Loucy (cell line): ENCODE data around the gene ISX.
"Not testable (repeated sequence)": the region's sequence is repeated elsewhere in the genome, so short reads cannot be mapped to it uniquely, and the experiment has no call there.

Source experiments
- H2AFZ ChIP-seq: fragments of 200-600 bp; sonication (generic); 2 replicates; pipeline ENCODE4 v1.6.0; 2016; ENCODE audit warnings: antibody characterized with exemption, mild to moderate bottlenecking, low read length, moderate library complexity
- H3F3A ChIP-seq: fragments of 200-600 bp; 2 replicates; pipeline ENCODE4 v1.6.0; 2016; ENCODE audit warnings: antibody characterized with exemption, low read depth, mild to moderate bottlenecking
- H3K27me3 ChIP-seq: fragments of 200-600 bp; sonication (generic); 2 replicates; pipeline ENCODE4 v1.6.1; 2014; ENCODE audit warnings: low read length, mild to moderate bottlenecking; ENCODE audit not compliant: insufficient read depth, poor library complexity, severe bottlenecking
- H3K36me3 ChIP-seq: fragments of 200-600 bp; sonication (generic); 2 replicates; pipeline ENCODE4 v1.6.1; 2016; ENCODE audit warnings: low read length; ENCODE audit not compliant: insufficient read depth
- H3K4me1 ChIP-seq: fragments of 200-600 bp; sonication (generic); 2 replicates; pipeline ENCODE4 v1.5.1; 2014; ENCODE audit warnings: low read length, mild to moderate bottlenecking; ENCODE audit not compliant: insufficient read depth, poor library complexity, severe bottlenecking
- H3K4me2 ChIP-seq: fragments of 200-600 bp; sonication (generic); 2 replicates; pipeline ENCODE4 v1.6.0; 2014; ENCODE audit warnings: antibody characterized with exemption, low read length, low read depth, mild to moderate bottlenecking; ENCODE audit not compliant: poor library complexity, severe bottlenecking
- H3K4me3 ChIP-seq: fragments of 200-600 bp; sonication (generic); 2 replicates; pipeline ENCODE4 v1.5.1; 2014; ENCODE audit warnings: low read length, mild to moderate bottlenecking, mixed read lengths; ENCODE audit not compliant: poor library complexity, severe bottlenecking
- H3K79me2 ChIP-seq: fragments of 200-600 bp; sonication (generic); 2 replicates; pipeline ENCODE4 v1.6.1; 2014; ENCODE audit warnings: low read length; ENCODE audit not compliant: insufficient read depth
- H3K9ac ChIP-seq: fragments of 200-600 bp; sonication (generic); 2 replicates; pipeline ENCODE4 v1.6.0; 2014; ENCODE audit warnings: mild to moderate bottlenecking, low read depth, low read length, moderate library complexity; ENCODE audit not compliant: poor library complexity, severe bottlenecking
- H3K9me2 ChIP-seq: fragments of 200-600 bp; sonication (generic); replicated peaks from 2 replicates; pipeline ENCODE4 v1.6.1; 2016; ENCODE audit warnings: low read depth, low read length, mixed read lengths
- H3K9me3 ChIP-seq: fragments of 200-600 bp; sonication (generic); 2 replicates; pipeline ENCODE4 v1.6.1; 2014; ENCODE audit warnings: mild to moderate bottlenecking, antibody characterized with exemption, low read length, low read depth; ENCODE audit not compliant: insufficient read depth
- H4K20me1 ChIP-seq: fragments of 200-600 bp; sonication (generic); 2 replicates; pipeline ENCODE4 v1.6.0; 2014; ENCODE audit warnings: antibody characterized with exemption, low read length, mild to moderate bottlenecking; ENCODE audit not compliant: insufficient read depth, poor library complexity, severe bottlenecking
- EZH2phosphoT487 ChIP-seq: fragments of 200-600 bp; IDR thresholded peaks from 2 replicates; pipeline ENCODE4 v1.6.1; 2018; ENCODE audit warnings: antibody characterized with exemption, mild to moderate bottlenecking, moderate library complexity, borderline replicate concordance
- TF ChIP-seq, protein P1 (sequence below): fragments of 200-600 bp; sonication (generic); conservative IDR thresholded peaks from 2 replicates; pipeline ENCODE4 v1.5.1; 2014; ENCODE audit warnings: mild to moderate bottlenecking, antibody characterized with exemption, low read length

The ISX gene

DNA sequence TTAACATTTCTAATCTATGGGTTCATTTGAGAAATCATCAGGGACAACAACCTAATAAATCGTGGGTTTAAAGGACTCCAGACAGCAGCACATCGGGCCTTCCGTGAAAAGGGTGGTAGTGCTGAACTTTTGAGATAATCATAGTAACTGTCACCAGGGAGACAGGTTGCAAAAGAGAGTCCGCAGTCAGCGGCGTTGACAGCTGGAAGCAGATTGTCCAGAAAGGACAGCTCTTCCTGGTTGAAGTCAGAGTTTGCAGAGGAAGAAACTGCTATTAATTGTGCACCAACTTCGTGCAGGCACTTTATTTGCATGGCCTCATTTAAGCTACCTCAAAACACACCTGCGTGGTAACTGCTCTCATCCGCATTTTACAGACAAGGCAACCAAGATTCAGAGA, 20.5 kb upstream of the ISX start:
- H4K20me1 ChIP-seq: no peaks in the 10 kb centered on the region
- no peaks in the 10 kb centered on the region for H3K79me2 ChIP-seq
- H3K36me3 ChIP-seq: no peaks in the 10 kb centered on the region
- no peaks in the 10 kb centered on the region; the same call in 1 of the 2 replicates for H3K9me3 ChIP-seq
- H3K27me3 ChIP-seq: no peaks in the 10 kb centered on the region
- H3K9me2 ChIP-seq: no peaks in the 10 kb centered on the region
- H3K4me1 ChIP-seq: no peaks in the 10 kb centered on the region
- H3K4me2 ChIP-seq: no peak overlapping the region
- H3F3A ChIP-seq: no peaks in the 10 kb centered on the region
- no peak overlapping the region for H3K4me3 ChIP-seq
- no peak for TF ChIP-seq EZH2phosphoT487
- TF ChIP-seq, protein P1, sequence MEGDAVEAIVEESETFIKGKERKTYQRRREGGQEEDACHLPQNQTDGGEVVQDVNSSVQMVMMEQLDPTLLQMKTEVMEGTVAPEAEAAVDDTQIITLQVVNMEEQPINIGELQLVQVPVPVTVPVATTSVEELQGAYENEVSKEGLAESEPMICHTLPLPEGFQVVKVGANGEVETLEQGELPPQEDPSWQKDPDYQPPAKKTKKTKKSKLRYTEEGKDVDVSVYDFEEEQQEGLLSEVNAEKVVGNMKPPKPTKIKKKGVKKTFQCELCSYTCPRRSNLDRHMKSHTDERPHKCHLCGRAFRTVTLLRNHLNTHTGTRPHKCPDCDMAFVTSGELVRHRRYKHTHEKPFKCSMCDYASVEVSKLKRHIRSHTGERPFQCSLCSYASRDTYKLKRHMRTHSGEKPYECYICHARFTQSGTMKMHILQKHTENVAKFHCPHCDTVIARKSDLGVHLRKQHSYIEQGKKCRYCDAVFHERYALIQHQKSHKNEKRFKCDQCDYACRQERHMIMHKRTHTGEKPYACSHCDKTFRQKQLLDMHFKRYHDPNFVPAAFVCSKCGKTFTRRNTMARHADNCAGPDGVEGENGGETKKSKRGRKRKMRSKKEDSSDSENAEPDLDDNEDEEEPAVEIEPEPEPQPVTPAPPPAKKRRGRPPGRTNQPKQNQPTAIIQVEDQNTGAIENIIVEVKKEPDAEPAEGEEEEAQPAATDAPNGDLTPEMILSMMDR: no peak
- no peak overlapping the region for H2AFZ ChIP-seq
- no peak overlapping the region for H3K9ac ChIP-seq

DNA sequence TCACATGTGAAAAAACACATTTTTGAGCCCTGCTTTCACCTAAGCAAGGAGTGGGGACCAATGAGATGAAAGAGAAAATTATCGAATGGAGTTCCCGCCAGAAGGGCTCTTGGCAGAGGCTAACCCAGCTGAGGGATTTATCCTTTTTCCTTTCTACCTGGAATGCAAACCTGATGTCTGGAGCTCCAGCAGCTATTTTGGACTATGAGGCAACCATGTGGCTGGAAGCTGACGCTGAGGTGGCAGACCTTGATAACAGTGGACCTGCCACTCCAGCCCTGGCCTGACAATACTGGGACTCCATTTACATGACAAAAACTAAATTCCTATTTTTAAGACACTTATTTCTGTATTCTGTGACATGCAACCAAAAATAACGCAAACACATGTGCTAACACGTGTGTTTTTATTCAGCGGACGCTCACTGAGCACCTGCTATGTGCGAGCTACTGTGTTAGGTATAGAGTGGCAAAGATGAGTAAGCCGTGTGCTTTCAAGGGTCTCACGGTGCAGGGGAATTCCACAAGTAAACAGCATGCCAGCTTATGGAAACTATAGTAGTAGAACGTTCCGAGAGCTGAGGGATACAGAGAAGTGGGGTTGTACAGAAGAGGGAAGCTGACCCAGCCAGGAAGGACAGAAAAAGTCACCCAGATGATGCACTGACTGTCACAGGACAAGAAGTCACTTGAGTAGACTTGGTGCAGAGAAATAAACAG, 19.1 kb upstream of the ISX start:
- no peaks in the 10 kb centered on the region for H3K9me2 ChIP-seq
- H2AFZ ChIP-seq: no peak overlapping the region
- H3F3A ChIP-seq: no peaks in the 10 kb centered on the region
- H3K4me1 ChIP-seq: no peaks in the 10 kb centered on the region
- TF ChIP-seq, protein P1: no peak
- no peak for TF ChIP-seq EZH2phosphoT487
- H3K79me2 ChIP-seq: no peaks in the 10 kb centered on the region
- no peak overlapping the region for H3K4me3 ChIP-seq
- no peaks in the 10 kb centered on the region for H4K20me1 ChIP-seq
- H3K9ac ChIP-seq: no peak overlapping the region
- no peak overlapping the region for H3K4me2 ChIP-seq
- no peaks in the 10 kb centered on the region for H3K36me3 ChIP-seq
- no peaks in the 10 kb centered on the region for H3K27me3 ChIP-seq
- no peaks in the 10 kb centered on the region; the same call in 1 of the 2 replicates for H3K9me3 ChIP-seq

DNA sequence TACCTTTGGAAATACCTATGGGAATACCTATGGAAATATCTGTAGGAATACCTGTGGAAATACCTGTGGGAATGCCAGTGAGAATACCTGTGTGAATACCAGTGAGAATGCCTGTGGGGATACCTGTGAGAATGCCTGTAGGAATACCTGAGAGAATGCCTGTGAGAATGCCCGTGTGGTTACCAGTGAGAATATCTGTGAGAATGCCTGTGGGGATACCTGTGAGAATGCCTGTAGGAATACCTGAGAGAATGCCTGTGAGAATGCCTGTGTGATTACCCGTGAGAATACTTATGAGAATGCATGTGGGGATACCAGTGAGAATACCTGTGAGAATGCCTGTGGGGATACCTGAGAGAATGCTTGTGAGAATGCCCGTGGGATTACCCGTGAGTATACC, 15.9 kb upstream of the ISX start:
- not testable (repeated sequence) for H3K9me3 ChIP-seq, H3K4me2 ChIP-seq, H3K36me3 ChIP-seq, H4K20me1 ChIP-seq, H3K27me3 ChIP-seq, H3K9ac ChIP-seq, H3K79me2 ChIP-seq, H2AFZ ChIP-seq, H3K4me3 ChIP-seq, H3K4me1 ChIP-seq, H3K9me2 ChIP-seq, H3F3A ChIP-seq

- no peak overlapping the region for H3K4me3 ChIP-seq
- no peaks in the 10 kb centered on the region for H3K27me3 ChIP-seq
- no peaks in the 10 kb centered on the region for H3K79me2 ChIP-seq
- no peaks in the 10 kb centered on the region; the same call in 1 of the 2 replicates for H3K9me3 ChIP-seq
- no peaks in the 10 kb centered on the region for H3K9me2 ChIP-seq
- H3K9ac ChIP-seq: no peak overlapping the region
- no peaks in the 10 kb centered on the region for H3K36me3 ChIP-seq
- no peak overlapping the region for H2AFZ ChIP-seq
- no peaks in the 10 kb centered on the region for H3F3A ChIP-seq
- H4K20me1 ChIP-seq: no peaks in the 10 kb centered on the region
- no peak for TF ChIP-seq EZH2phosphoT487
- TF ChIP-seq, protein P1: no peak
- no peaks in the 10 kb centered on the region for H3K4me1 ChIP-seq
- H3K4me2 ChIP-seq: no peak overlapping the region
Measured at GRCh38 chr22:35051013-35051535, 14.9 kb upstream of the ISX start.
